Left ventricle myocardium inferior (tissue), 1 donor: Measurements from ENCODE around the gene GLA. TPM values are rescaled to one million over a fixed set of nuclear protein-coding genes. Genes with fewer than 3 reads are reported as not detected.

Experiments used
- DNase-seq: peaks from one replicate; pipeline ENCODE4 v3.0.0-alpha.2; 2020
- H3K27ac ChIP-seq: fragments of 200-600 bp; replicated peaks from 2 replicates; pipeline ENCODE4 v1.8.0; 2021
- H3K27me3 ChIP-seq: fragments of 200-600 bp; 2 replicates; pipeline ENCODE4 v1.8.0; 2021; ENCODE audit warnings: low read depth
- H3K36me3 ChIP-seq: fragments of 200-600 bp; 2 replicates; pipeline ENCODE4 v1.8.0; 2021
- H3K4me1 ChIP-seq: fragments of 200-600 bp; 2 replicates; pipeline ENCODE4 v1.8.0; 2021
- H3K4me3 ChIP-seq: fragments of 200-600 bp; 2 replicates; pipeline ENCODE4 v1.8.0; 2021; ENCODE audit warnings: mild to moderate bottlenecking, moderate library complexity
- H3K9me3 ChIP-seq: fragments of 200-600 bp; replicated peaks from 2 replicates; pipeline ENCODE4 v1.8.0; 2021
- intact Hi-C: fragments of 100-400 bp; cut with micrococcal nuclease; formaldehyde crosslinking; loops from one replicate; pipeline ENCODE4 v1.11.0; 2022
- total RNA-seq: library from RNA; stranded (reverse); fragmentation: NEBNext Ultra II Directional; extraction: Animal tissue kit (Norgen Biotek cat#: 25700); gene quantifications from one replicate; pipeline ENCODE4 v1.2.1, GENCODE V29; 2021
- TF ChIP-seq, protein P1 (sequence below): fragments of 200-600 bp; IDR thresholded peaks from 2 replicates; pipeline ENCODE4 v1.8.0; 2021; ENCODE audit warnings: antibody characterized with exemption, mild to moderate bottlenecking, borderline replicate concordance
- donor health status: DM: no; HTN: yes; CAD: no; lungs with severe emphysema.

Gene GLA
- total RNA-seq, 1 donor from 2014 or later, result 10.8 TPM

DNA sequence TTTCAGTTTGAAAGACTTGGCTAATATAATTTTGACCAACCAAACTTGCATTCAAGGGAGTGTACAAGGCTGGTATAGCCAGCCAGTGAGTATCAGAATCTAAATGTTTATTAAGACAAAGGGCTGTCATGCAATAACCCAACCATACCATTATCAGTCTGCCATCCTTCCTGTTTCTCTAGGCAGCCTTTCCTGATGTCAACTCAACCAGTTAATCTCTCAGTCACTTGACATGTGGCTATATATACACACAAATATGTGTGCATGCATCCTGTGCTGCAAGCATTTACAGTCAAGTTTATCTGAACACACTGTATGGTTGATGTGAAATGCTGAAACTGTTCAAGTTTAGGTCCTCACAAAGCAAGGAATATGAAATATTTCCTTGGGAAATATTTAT lies 38.9 kb downstream of the GLA start:
- DNase-seq, result no peak
- Histone ChIP-seq H3K27me3 (no peaks in the 10 kb centered on the region), H3K4me1 (no peaks in the 10 kb centered on the region), H3K4me3 (no peak overlapping the region), H3K9me3 (no peaks in the 10 kb centered on the region), H3K27ac (no peak overlapping the region), H3K36me3 (no peaks in the 10 kb centered on the region)
- intact Hi-C loops, result no loop called here
- TF ChIP-seq, protein P1, sequence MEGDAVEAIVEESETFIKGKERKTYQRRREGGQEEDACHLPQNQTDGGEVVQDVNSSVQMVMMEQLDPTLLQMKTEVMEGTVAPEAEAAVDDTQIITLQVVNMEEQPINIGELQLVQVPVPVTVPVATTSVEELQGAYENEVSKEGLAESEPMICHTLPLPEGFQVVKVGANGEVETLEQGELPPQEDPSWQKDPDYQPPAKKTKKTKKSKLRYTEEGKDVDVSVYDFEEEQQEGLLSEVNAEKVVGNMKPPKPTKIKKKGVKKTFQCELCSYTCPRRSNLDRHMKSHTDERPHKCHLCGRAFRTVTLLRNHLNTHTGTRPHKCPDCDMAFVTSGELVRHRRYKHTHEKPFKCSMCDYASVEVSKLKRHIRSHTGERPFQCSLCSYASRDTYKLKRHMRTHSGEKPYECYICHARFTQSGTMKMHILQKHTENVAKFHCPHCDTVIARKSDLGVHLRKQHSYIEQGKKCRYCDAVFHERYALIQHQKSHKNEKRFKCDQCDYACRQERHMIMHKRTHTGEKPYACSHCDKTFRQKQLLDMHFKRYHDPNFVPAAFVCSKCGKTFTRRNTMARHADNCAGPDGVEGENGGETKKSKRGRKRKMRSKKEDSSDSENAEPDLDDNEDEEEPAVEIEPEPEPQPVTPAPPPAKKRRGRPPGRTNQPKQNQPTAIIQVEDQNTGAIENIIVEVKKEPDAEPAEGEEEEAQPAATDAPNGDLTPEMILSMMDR, result no peak

DNA sequence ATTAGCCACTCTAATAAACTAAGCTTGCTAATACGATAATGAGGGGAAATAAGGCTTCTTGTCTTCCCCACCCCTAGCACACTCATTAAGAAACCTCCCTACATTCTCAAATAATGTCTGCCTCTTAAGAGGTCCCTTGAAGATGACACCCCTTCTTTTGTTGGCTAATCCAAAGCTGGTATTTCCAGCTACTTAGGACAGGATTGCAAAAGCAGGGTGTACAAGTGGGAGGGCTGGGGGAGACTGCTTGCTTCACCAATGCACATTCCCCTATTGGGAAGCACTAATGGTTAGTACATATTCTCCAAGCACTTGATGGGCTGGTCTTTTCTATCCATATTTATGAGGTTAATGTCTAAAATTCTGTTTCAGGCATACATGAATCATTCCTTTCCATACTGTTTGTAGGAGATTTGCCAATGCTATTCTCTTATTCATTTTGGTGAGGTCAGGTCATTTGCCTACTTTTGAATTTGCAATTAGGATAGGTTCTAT lies 42.4 kb downstream of the GLA start:
- no peaks in the 10 kb centered on the region for H3K4me1 ChIP-seq
- no peaks in the 10 kb centered on the region for H3K9me3 ChIP-seq
- DNase-seq, result no peak
- no peak overlapping the region for H3K27ac ChIP-seq
- no peaks in the 10 kb centered on the region for H3K36me3 ChIP-seq
- intact Hi-C loops, result no loop called here
- no peak overlapping the region for H3K4me3 ChIP-seq
- TF ChIP-seq, protein P1, result no peak
- no peaks in the 10 kb centered on the region for H3K27me3 ChIP-seq

DNA sequence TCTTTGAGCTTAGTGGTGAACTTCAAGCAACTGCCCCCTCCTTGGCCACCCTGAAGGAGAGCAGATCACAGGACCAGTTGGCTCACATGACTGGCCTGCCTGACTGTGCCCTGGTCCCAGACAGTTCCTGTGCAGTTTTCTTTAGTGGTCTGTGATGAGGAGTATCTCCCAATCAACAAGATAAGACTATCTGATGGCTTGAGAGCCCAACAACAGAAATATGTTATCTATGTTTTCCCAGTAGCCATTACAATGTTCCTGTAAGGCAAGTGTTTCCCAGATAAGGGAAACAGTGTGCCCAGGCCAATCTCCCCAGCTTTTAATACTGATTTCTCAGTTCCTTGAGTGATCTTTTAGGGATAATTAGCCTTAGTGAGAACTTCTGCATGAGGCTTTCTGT lies 45.0 kb downstream of the GLA start:
- Histone ChIP-seq H3K9me3 (no peaks in the 10 kb centered on the region), H3K27ac (no peak overlapping the region), H3K36me3 (no peaks in the 10 kb centered on the region), H3K4me1 (no peaks in the 10 kb centered on the region), H3K4me3 (no peak overlapping the region), H3K27me3 (no peaks in the 10 kb centered on the region)
- DNase-seq, result no peak
- TF ChIP-seq, protein P1, result no peak
- intact Hi-C loops, result no loop called here

DNA sequence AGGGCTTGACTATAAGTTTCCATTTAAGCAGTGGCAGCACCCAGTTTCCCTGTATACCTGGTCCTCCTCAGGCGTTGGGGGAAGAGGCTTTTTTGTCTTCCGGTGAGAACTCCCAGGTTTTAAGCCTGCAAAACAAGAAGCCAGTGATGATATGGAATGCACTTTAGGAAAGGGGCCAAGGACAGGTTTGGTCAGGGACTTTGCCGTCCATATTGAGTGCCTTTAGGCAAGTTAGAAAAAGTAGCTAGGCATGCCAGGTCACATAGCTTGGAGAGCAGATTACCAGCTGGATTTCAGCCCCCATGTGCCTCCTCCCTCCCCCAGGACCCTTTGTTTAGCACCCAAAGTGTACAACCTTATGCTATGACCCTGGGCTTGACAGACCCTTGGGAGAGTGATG lies 45.6 kb downstream of the GLA start:
- H3K4me3 ChIP-seq, result no peak overlapping the region
- TF ChIP-seq, protein P1, result no peak
- H3K27ac ChIP-seq, result no peak overlapping the region
- no peaks in the 10 kb centered on the region for H3K4me1 ChIP-seq
- intact Hi-C loops, result no loop called here
- H3K36me3 ChIP-seq, result no peaks in the 10 kb centered on the region
- no peak for DNase-seq
- no peaks in the 10 kb centered on the region for H3K9me3 ChIP-seq
- no peaks in the 10 kb centered on the region for H3K27me3 ChIP-seq

DNA sequence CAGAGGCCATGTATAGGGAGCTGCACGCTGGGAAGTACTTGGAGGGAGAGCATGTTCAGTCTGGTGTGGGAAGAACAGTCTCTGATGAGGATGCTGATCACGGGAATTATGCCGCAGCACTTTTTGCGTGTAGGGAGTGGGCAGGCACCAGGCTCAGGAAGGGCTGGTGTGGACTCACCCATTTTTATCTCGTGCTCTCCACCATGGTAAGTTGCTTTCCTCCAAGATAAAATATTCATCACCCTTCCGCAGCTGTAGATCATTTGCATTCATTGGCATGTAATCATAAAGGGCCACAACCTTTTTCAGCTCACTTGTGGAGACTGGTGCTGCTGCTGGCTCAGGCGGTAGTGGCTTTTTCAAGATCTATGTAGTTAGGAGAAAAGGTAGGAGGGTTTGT lies 47.3 kb downstream of the GLA start:
- H3K27me3 ChIP-seq, result no peaks in the 10 kb centered on the region
- no peak for DNase-seq
- H3K36me3 ChIP-seq, result no peaks in the 10 kb centered on the region
- no peaks in the 10 kb centered on the region for H3K4me1 ChIP-seq
- H3K27ac ChIP-seq, result no peak overlapping the region
- no peaks in the 10 kb centered on the region for H3K9me3 ChIP-seq
- TF ChIP-seq, protein P1, result no peak
- H3K4me3 ChIP-seq, result no peak overlapping the region
- intact Hi-C loops, result no loop called here

DNA sequence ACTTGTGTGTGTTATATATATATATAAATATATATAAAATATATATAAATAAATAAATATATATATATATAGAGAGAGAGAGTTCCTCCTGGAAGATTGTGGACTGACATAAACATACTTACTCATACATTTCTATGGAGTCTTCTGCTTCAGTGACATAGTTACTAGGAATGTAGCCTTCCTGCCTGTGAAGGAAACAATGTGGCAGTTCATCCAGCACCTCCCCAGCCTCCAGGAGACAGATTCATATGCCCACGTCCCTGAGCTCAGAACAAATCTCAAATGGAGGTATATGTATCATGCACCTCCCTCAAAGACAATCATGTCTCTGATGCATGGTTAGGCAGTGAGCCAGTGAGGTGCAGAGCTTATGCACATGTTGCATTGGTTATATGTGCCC lies 47.8 kb downstream of the GLA start:
- no peak for DNase-seq
- intact Hi-C loops, result no loop called here
- TF ChIP-seq, protein P1, result no peak
- Histone ChIP-seq H3K9me3 (no peaks in the 10 kb centered on the region), H3K27ac (no peak overlapping the region), H3K27me3 (no peaks in the 10 kb centered on the region), H3K4me1 (no peaks in the 10 kb centered on the region), H3K4me3 (no peak overlapping the region), H3K36me3 (no peaks in the 10 kb centered on the region)
